Subcutaneous adipose tissue (tissue), 4 donors: ENCODE data around the gene FN1. TPM values are rescaled to one million over a fixed set of nuclear protein-coding genes. Genes with fewer than 3 reads are reported as not detected.

ENCODE experiments used
- CTCF ChIP-seq: fragments of 450-650 bp; IDR thresholded peaks from one replicate; pipeline ENCODE4 v1.5.1; 2016; ENCODE audit warnings: low read depth, mild to moderate bottlenecking, control low read depth, antibody characterized with exemption, moderate library complexity
- total RNA-seq, 4 donors: library from RNA; depleted of rRNA; stranded (reverse); fragments of >200 nt; gene quantifications; one replicate each; pipeline ENCODE4 v1.1.0, GENCODE V29; 2016

Gene FN1
- total RNA-seq: 1,000 to 10,000 TPM in 1 of 4 donors, 100 to 1,000 TPM in 2, 10 to 100 TPM in 1; 80.4 to 1,315 (median 407) TPM

DNA sequence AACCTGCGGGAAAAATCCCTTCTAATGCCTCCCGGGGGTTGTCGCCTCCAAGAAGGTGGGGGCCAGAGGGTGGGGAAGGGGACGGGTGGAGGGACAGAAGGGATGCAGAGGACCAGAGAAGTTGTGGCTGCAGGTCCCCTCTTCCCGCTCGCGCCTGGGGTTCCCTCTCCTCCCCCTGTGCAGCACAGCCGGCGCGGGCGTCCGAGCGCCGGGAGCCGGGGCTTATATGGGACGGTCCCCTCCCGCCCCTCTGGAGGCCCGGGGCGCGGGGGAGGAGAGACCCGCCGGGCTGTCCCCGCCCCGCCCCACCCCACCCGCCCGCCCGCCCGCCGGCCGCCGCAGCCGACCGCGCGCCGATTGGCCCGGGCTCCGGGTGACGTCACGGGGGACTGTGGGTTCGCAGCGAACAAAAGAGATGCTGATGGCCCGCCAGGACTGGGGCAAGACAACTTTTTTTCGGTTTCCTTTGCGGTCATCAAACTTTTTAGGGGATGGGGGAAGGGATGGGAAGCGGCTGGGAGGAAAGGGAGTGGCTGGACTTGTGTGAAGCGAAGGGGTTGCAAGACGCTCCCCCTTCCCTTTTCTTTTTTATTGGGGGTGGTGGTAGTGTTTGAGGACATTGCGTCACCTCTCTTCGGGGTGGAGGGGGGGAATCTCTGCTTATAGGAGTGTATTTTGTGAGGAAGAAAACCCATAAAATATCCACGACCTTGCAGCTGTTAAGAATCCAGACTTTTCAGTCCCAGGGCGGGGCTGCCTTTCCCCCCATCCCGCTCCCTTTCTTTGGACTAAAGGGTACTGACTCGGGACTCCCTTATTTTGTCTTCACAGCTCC, at the start of gene FN1:
TSS of gene FN1 (minus strand) at position 199 of the 835 bp plus-strand sequence. CDS start 266 bp downstream, outside the sequence.
- no peak for TF ChIP-seq CTCF

GRCh38 chr2:215485032-215485431, 49.2 kb upstream of the FN1 start:
- no peak for TF ChIP-seq CTCF

GRCh38 chr2:215484570-215484969, 48.7 kb upstream of the FN1 start:
- no peak for TF ChIP-seq CTCF

GRCh38 chr2:215483431-215483830, 47.6 kb upstream of the FN1 start:
- no peak for TF ChIP-seq CTCF

DNA sequence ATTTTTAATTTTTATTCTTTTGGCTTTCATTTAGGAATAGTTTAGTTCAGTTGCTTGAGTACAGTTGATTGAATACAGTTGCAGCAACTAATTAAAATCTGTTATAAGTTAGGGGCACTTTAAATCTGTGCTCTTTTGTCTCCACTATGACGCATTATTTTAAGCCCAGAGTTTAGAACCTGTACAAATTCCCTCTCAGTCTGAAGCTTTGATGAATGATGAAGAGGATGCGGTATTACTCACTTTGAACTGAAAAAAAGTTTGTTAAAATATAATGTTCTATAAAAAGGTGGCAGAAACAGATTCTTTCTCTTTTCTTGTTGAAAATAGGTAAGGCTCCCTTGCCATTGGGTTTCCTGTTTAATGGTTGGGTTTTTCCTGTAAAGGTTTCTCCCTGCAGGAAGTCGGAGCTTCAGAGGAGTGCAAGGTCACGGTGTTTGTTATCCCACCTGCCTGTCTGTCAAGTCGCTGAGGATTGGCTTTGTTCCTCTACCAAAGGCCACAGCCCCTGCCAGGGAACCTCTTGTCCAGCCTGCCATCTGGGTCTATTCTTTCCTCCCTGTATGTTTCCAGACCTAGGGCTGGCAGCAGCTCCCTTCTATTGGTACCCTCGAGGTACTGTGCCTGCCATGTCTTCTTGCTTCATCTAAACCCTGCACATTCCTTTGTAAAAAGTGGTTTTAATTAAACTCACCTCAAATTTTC, 43.8 kb upstream of the FN1 start:
- TF ChIP-seq CTCF: no peak

- no peak for TF ChIP-seq CTCF
These were observed 43.3 kb upstream of the FN1 start for GRCh38 chr2:215479121-215479520.

- no peak for TF ChIP-seq CTCF
These were observed 40.6 kb upstream of the FN1 start for GRCh38 chr2:215476424-215476823.
